Activated T-helper 2 cell treated with anti-CD3 and anti-CD28 coated beads, Interferon-gamma antibody, Interleukin-2, Interleukin-4, amounts not matched to agents 10 μg/mL and 5 μg/mL and 100 μg/mL, durations not matched to agents 14 hours and 24 hours and 36 hours (primary cell): ENCODE data around the gene NCK1. TPM values are rescaled to one million over a fixed set of nuclear protein-coding genes. Genes with fewer than 3 reads are reported as not detected.

ENCODE experiments used
- DNase-seq: peaks from one replicate; pipeline ENCODE4 v3.0.0; 2021; ENCODE audit warnings: low spot score
- H3K27ac Mint-ChIP-seq: one replicate; pipeline ENCODE4 v1.8.0; 2021; ENCODE audit warnings: mixed read lengths
- H3K27me3 Mint-ChIP-seq: one replicate; pipeline ENCODE4 v1.8.0; 2021; ENCODE audit warnings: low read depth, mixed read lengths
- H3K36me3 Mint-ChIP-seq: one replicate; pipeline ENCODE4 v1.8.0; 2021; ENCODE audit warnings: low read depth, mixed read lengths
- H3K4me1 Mint-ChIP-seq: one replicate; pipeline ENCODE4 v1.8.0; 2021; ENCODE audit warnings: low read depth, mixed read lengths
- H3K4me3 Mint-ChIP-seq: one replicate; pipeline ENCODE4 v1.8.0; 2021; ENCODE audit warnings: low read depth, mild to moderate bottlenecking, moderate library complexity, mixed read lengths
- H3K9me3 Mint-ChIP-seq: one replicate; pipeline ENCODE4 v1.8.0; 2021; ENCODE audit warnings: mixed read lengths
- intact Hi-C: fragments of 100-400 bp; cut with micrococcal nuclease; formaldehyde crosslinking; loops from one replicate; pipeline ENCODE4 v1.15.1; 2023
- total RNA-seq: library from RNA; stranded (reverse); gene quantifications from 2 replicates; pipeline ENCODE4 v1.2.3, GENCODE V29; 2022

The NCK1 gene
- total RNA-seq, result 40.2 and 41.9 TPM in 2 replicates

DNA sequence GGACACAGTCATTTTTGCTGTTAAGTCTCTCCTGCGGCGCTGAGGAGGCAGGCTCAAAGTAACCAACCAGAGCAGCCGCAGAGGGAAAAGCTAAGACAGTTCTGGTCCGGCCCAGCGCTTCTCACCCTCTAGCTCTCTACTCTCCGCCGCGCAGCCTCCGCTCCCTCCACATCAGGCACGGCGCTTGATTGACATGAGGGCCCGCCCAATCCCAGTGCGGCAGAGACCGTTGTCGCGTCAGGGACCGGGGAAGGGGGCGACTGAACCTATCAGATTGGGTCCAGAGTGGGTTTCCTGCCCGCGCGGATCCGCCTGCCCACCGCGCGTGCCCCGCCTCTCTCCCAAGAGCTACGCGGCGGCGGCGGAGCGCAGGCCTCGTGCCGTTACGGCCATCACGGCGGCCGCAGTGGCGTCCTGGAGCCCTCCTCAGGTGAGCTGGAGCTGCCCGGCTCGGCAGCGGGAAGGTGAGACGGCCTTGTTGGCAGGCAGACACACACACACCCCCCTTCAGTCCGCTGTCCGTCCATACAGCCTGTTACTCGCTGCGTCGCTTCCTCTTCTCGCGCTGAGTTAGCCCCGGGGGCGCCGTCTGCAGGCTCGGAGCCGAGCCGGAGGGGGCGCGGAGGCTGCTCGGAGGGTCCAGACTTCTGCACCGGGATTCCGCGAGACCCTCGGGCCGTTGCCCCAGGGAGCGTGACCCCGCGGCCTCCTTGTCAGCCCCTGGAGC, at the start of gene NCK1:
Gene NCK1, plus strand, starts transcription at position 319 of the 727 bp plus-strand sequence. CDS start 65,794 bp downstream, outside the sequence.
- Mint-ChIP-seq H3K4me3 (peak within 1 kb of the TSS; percentile 95), H3K27ac (peak within 1 kb of the TSS; percentile 98), H3K36me3 (peaks cover 41% of the 10 kb centered on the region), H3K4me1 (peaks cover 41% of the 10 kb centered on the region), H3K9me3 (no peaks in the 10 kb centered on the region), H3K27me3 (no peaks in the 10 kb centered on the region)
- intact Hi-C loops, result loop anchor here (1.0 to 5.0 kb wide), 9 partner anchors 23 to 785 kb away; partner anchors contain the start of genes MSL2 and STAG1
- peak; percentile 98 for DNase-seq

DNA sequence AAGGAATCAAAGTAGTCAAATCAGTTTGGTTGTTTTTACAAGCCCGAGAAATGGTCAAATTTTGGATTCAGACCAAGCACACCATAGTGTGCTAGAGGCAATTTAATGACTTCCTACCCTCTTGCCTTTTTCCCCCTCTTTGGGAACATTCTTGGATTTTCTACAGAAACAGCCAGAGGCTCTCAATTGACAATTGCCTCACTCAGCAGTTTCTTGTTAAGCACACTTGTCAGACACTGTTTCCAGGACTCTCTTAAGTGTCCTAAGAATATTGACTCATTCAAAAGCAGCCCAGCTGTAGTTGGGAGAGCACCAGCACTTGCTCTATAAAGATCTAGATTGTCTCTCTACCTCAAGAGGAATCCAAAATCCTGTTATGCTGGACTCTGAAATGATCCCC, 44.6 kb upstream of the NCK1 start:
- intact Hi-C loops, result loop anchor here (10.0 kb wide), 1 partner anchor 743 kb away; no protein-coding TSS in a partner anchor
- no peak for DNase-seq
- Mint-ChIP-seq H3K27ac (no peak overlapping the region), H3K4me1 (peaks cover 23% of the 10 kb centered on the region), H3K27me3 (peaks cover 25% of the 10 kb centered on the region), H3K36me3 (peaks cover 3% of the 10 kb centered on the region), H3K4me3 (no peak overlapping the region), H3K9me3 (peaks cover under 1% of the 10 kb centered on the region)

DNA sequence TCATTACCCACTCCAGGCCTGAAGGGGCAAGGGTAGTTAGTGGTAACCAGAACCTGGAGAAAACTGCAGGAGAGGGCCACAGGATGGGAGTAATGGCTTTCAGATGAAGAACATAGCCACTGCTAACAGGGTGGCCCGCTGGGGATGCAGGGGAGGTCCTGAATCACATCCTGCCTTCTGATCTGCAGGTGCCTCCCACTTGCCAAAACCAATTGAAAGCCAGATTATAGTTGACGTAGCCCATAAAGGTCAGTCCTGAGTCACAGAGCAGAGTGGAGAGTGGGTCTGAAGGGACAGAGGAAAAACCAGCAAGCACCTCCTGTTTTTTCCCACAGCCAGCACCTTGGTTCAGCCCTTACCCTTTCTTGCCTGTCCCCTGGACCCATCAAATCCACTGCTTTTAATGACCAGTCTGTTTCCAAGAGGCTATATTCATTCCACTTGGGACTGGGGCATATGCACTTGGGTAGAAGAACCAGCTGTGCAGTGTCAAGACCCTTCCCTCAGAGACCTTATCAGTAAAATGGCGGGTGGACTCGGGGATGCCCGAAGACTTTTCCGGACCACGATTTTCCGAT, 43.7 kb upstream of the NCK1 start:
- intact Hi-C loops, result loop anchor here (1.0 to 10.0 kb wide), 7 partner anchors 21 to 743 kb away; partner anchors contain the start of genes MSL2, NCK1, PCCB and STAG1
- peak overlapping the region; percentile 85 for H3K4me3 Mint-ChIP-seq
- peak; percentile 13 for DNase-seq
- peaks cover 23% of the 10 kb centered on the region for H3K4me1 Mint-ChIP-seq
- H3K36me3 Mint-ChIP-seq, result peaks cover 3% of the 10 kb centered on the region
- peak overlapping the region; percentile 83 for H3K27ac Mint-ChIP-seq
- peaks cover 8% of the 10 kb centered on the region for H3K9me3 Mint-ChIP-seq
- H3K27me3 Mint-ChIP-seq, result peaks cover 33% of the 10 kb centered on the region

DNA sequence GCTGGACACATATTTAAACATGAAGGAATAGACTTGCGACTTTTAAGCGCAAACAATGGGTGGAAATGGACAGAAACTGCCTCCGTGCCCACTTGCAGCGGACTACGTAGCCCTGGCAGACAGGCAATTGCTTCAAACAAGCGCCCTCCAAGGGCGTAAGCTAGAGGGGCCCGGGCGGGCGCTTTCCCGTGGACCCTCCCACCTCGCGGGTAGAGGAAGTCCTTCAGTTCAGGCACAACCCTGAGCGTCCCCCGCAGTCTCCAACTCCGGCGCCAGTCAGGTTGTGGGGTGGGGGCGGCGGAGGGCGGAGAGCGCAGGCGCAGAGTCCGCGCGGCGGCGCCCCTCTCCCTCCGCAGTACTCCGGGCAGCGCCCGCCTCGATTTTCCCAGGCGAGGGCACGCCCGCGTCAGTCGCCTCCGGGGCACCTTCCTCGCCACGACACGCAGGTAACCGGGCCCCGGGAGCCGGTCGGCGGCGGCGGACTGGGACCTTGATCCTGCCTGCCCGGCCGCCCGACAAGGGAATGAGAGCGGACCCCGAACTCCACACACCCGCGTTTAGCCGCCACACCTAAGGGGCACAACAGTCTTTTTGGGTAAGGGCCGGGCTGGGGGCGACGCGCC, 43.1 kb upstream of the NCK1 start, which contains the start of gene SLC35G2:
Gene SLC35G2, plus strand, starts transcription at position 358 of the 623 bp plus-strand sequence. CDS start 35,335 bp downstream, outside the sequence.
- Mint-ChIP-seq H3K4me3 (peak within 1 kb of the TSS; percentile 85), H3K9me3 (peaks cover 11% of the 10 kb centered on the region), H3K4me1 (peaks cover 23% of the 10 kb centered on the region), H3K27me3 (peaks cover 31% of the 10 kb centered on the region), H3K36me3 (peaks cover 3% of the 10 kb centered on the region), H3K27ac (peak within 1 kb of the TSS; percentile 83)
- intact Hi-C loops, result loop anchor here (1.0 to 10.0 kb wide), 7 partner anchors 20 to 744 kb away; partner anchors contain the start of genes MSL2, NCK1, PCCB and STAG1
- no peak for DNase-seq

DNA sequence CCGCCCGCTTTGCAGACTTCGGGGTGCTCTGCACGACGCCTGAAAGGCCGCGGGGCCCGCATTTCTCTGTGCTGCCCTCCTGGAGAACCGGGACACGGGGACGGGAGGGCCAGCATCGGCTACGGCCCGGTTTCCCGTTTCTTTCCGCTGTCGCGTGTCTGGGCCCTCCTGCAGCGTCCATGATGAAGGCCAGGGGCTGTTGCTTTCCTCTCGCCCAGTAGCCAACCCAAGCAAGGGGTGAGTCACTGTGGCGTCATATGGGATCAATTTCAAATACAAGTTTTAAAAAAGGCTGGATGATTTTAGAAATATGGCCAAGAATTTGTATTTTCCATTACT, 42.6 kb upstream of the NCK1 start:
- peaks cover 23% of the 10 kb centered on the region for H3K4me1 Mint-ChIP-seq
- DNase-seq, result no peak
- H3K36me3 Mint-ChIP-seq, result peaks cover 5% of the 10 kb centered on the region
- peak overlapping the region; percentile 82 for H3K4me3 Mint-ChIP-seq
- H3K9me3 Mint-ChIP-seq, result peaks cover 16% of the 10 kb centered on the region
- H3K27me3 Mint-ChIP-seq, result peaks cover 31% of the 10 kb centered on the region
- intact Hi-C loops, result loop anchor here (2.0 to 10.0 kb wide), 2 partner anchors 569 to 745 kb away; partner anchors contain the start of gene PCCB
- H3K27ac Mint-ChIP-seq, result peak overlapping the region; percentile 83

DNA sequence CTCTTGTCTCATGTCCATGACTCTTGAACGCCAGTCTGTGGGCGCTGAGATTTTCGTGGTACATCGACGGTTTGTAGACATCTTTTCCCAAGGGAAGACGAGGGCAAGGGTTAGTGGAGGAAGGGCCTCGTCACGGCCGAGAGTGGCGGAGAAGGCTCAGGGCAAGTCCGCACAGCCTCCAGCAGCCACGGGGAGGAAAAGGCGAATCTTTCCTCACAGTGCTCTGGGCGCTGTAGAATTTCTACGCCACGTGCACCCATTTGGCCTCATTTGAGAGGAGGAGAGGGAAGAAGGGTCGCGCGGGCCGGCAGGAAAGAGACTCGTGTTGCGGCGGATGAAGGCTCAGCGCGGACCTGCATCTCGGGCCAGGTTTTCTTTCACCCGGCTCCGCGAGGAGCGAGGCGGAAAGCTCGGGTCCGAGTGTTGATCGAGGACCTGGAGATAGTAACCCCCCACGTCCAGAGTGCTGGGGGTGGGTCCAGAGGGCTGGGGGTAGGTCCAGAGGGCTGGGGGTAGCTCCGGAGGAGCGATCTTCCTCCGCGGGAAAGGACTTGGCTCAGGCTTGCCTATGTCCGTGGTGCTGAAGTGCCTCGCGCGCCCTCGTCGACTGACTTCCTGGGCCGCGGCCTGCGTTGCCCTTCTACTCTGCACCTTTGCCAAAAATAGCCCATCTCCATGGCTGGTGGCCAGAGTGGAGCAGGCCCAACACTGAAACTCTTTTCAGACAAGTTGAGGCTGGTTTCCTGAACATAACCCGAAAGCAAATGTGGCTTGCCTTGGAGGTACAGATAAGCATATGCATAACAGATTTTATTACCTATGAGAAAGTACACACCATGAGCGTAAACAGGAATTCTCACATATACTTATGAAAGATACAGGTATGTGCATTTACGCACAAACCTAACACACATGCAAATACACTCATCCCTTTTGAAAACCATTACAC, 42.0 kb upstream of the NCK1 start:
- DNase-seq, result peak; percentile 20
- Mint-ChIP-seq H3K4me3 (peak overlapping the region; percentile 82), H3K36me3 (peaks cover 6% of the 10 kb centered on the region), H3K27ac (peak overlapping the region; percentile 83), H3K4me1 (peaks cover 23% of the 10 kb centered on the region), H3K9me3 (peaks cover 17% of the 10 kb centered on the region), H3K27me3 (peaks cover 31% of the 10 kb centered on the region)
- intact Hi-C loops, result loop anchor here (2.0 to 10.0 kb wide), 2 partner anchors 569 to 745 kb away; partner anchors contain the start of gene PCCB

DNA sequence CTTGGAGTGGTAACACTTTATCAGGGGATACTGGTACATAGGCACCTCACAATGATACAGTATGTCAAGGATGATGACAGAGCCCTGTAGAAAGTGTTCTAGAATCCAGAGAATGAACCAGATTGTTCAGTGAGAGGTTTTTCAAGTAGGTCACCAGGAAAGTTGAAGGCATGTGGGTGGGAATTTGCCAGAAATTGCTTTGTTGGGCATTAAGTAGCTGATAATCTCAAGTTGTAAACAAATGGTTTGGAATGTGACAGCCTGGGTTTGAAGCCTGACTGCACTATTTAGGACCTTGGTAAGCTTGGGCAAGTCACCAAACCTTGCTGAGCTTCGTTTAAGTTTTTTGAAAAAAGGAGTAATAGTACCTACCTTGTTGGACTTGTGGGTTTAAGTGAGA, 30.5 kb upstream of the NCK1 start:
- intact Hi-C loops, result no loop called here
- Mint-ChIP-seq H3K36me3 (peaks cover 3% of the 10 kb centered on the region), H3K27me3 (peaks cover 7% of the 10 kb centered on the region)

DNA sequence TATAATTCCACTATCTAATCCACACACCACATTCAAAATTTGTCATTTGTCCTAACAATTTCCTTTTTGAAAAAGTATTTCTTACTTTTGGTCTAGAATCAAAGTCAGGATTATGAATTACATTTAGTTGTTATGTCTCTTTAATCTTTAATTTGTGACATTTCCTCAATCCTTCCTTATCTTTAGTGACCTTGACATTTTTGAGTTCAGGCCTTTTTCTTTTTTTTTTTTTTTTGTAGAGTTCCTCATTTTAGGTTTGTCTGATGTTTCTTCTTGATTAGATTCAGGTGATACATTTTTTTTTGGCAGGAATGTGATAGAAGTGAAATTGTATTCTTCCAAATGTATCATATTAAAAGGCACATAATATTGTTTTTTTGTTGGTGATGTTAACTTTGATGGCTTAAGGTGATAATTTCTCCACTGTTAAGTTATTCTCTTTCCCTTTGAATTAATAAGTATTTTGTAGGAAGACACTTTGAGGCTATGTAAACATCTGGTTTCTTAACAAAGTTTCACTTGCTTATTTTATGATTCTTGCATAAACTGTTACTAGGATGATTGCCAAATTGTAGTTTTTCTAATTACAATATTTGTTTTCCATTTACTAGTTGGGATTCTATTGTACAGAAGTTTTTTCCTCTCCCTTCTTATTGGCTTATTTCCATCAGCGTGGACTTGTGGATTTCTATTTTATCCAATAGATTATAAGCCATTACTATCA, 26.8 kb upstream of the NCK1 start:
- Mint-ChIP-seq H3K27me3 (peaks cover 4% of the 10 kb centered on the region), H3K9me3 (no peaks in the 10 kb centered on the region), H3K27ac (no peak overlapping the region), H3K4me1 (peaks cover 33% of the 10 kb centered on the region), H3K36me3 (peaks cover 10% of the 10 kb centered on the region), H3K4me3 (no peak overlapping the region)
- intact Hi-C loops, result no loop called here
- no peak for DNase-seq

More for the DNA sequence above, 30.5 kb upstream of the NCK1 start:
- Mint-ChIP-seq H3K9me3 (peaks cover 12% of the 10 kb centered on the region), H3K4me1 (peaks cover 12% of the 10 kb centered on the region), H3K27ac (no peak overlapping the region), H3K4me3 (no peak overlapping the region)
- DNase-seq, result no peak

DNA sequence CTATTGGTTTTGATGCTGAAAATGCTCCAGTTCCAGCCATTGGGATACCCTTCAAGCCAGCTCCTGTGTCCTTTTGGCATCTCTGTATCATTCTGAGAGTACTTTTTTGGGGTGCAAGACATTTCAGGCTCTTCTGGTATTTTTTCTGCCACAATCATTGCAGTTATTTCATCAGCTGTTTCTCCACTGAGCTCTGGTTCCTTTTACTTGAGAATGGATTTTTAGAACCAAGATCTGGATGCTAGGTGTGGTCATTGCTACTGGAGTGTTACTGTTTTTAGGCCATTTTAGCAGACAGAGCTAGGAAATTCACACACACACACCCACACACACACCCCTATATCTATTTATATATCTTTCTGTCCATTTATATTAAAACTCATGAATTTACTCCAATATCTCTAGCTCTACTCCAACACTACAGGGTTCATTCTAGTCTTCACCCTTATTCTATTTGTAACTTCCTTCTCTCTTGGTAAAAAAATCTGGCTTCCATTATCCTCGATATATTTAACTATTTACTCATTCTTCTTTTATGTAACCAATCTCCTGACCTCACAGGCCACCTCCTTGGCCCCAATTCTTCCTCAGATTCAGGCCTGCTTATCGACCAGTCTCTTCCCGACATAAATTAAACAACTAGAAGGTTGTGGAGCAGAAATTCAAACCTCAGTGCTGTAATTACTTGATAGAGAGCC, 26.0 kb upstream of the NCK1 start:
- Mint-ChIP-seq H3K4me3 (no peak overlapping the region), H3K27me3 (peaks cover 1% of the 10 kb centered on the region), H3K4me1 (peaks cover 36% of the 10 kb centered on the region), H3K36me3 (peaks cover 10% of the 10 kb centered on the region), H3K9me3 (no peaks in the 10 kb centered on the region), H3K27ac (no peak overlapping the region)
- DNase-seq, result no peak
- intact Hi-C loops, result no loop called here

DNA sequence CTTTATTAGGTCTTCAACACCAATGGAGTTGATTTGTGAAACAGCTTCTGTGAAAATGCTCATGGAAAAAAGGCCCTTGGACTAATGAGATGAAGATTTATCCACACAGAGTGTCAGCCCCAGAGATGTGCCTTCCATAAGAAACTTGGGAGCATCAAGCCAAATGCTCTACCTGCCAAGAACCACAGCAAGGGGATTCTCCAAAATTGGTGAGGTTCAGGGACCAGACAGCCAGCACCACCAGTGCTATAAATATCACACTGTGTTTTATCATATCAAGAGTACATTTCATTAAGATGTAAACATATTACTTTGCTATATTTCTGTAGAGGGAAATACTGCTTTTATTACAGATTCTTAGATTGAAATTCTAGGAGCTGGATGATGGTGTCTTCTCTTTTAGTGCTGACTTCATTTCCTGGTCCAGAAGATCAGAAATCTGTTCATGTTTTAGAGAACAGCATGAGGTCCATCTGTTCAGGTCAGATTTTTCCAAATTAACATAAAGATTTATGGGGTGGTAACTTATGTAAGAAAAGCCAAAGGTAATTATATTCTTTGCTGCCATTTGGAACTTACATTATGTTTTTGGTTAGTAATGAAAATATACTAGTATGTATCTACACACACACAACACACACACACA, 25.4 kb upstream of the NCK1 start:
- no peak for DNase-seq
- Mint-ChIP-seq H3K9me3 (no peaks in the 10 kb centered on the region), H3K27me3 (no peaks in the 10 kb centered on the region), H3K4me3 (no peak overlapping the region), H3K36me3 (peaks cover 10% of the 10 kb centered on the region), H3K27ac (no peak overlapping the region), H3K4me1 (peaks cover 36% of the 10 kb centered on the region)
- intact Hi-C loops, result no loop called here
